ENCODE measurements around the gene ZBTB2. TPM values are rescaled to one million over a fixed set of nuclear protein-coding genes. Genes with fewer than 3 reads are reported as not detected.

ZBTB2 gene
- total RNA-seq, 1 experiment from 2014 or later, result 8.9 TPM

DNA sequence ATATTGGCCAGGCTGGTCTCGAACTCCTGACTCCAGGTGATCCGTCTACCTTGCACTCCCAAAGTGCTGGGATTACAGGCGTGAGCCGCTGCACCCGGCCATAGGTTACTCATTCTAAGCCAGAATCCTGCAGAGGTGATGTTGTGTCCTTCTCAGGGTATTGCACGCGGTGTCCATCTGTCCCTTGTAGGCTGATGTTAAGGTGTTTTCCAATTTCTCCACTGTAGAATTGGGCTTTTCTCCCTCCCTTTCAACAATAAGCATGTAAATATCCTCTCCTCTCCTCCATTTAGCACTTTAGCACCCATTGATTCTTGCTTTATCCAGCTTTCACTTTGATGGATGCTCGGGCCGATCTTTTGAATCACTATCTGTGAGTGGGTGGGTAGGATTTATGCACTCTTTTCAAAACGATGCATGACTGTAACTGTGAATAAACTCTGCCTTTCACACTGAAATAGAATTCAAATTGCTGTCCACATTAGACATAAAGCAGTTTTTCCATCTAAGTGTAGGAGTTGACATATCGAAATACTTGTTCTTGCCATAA, 52.6 kb downstream of the ZBTB2 start:
- intact Hi-C loops (cut with micrococcal nuclease; ENCODE audit: unreplicated experiment), result loop anchor here (5.0 to 10.0 kb wide), 2 partner anchors 521 to 1404 kb away; no protein-coding TSS in a partner anchor
- Histone ChIP-seq H3K9me2 (ENCODE audit: insufficient read depth) (no peaks in the 10 kb centered on the region), H3F3A (ENCODE audit: insufficient read depth, low read depth) (no peaks in the 10 kb centered on the region), H3K4me3 (no peak overlapping the region), H4K20me1 (ENCODE audit: insufficient read depth) (no peaks in the 10 kb centered on the region), H3K79me2 (ENCODE audit: low read depth) (no peaks in the 10 kb centered on the region; the same call in 1 of the 2 replicates), H3K9me3 (ENCODE audit: insufficient read depth, low read depth) (no peaks in the 10 kb centered on the region), H3K4me2 (no peak overlapping the region), H3K27me3 (ENCODE audit: insufficient read depth, low read depth) (no peaks in the 10 kb centered on the region), H3K27ac (no peak overlapping the region), H2AFZ (no peak overlapping the region), H3K36me3 (ENCODE audit: low read depth) (no peaks in the 10 kb centered on the region), H3K4me1 (replicated peaks; ENCODE audit: insufficient read depth) (no peaks in the 10 kb centered on the region)
- DNase-seq, result no peak
- CTCF ChIA-PET, result no interaction called here
- BruUV-seq (replicated peaks), result no TSS peak
- POLR2A ChIA-PET (ENCODE audit: unreplicated experiment), result no interaction called here
- no peak for TF ChIP-seq CTCF (conservative IDR thresholded peaks at IDR 0.05)
- TF ChIP-seq EZH2 (IDR thresholded peaks at IDR 0.05; ENCODE audit: low read depth), result no peak

DNA sequence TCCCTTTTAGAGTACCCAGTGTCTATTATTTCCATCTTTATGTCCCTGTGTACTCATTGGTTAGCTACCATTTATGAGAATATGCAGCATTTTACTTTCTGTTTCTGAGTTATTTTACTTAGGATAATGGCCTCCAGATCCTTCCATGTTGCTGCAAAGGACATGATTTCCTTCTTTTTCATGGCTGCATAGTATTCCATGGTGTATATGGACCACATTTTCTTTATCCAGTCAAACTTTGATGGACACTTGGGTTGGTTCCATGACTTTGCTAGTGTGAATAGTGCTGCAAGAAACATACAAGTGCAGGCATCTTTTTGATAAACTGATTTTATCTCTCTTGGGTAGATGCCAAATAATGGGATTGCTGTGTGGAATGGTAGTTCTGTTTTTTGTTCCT, 55.4 kb downstream of the ZBTB2 start:
- Histone ChIP-seq H3K27ac (no peak overlapping the region), H3K27me3 (ENCODE audit: insufficient read depth, low read depth) (no peaks in the 10 kb centered on the region), H3K4me3 (no peak overlapping the region), H3K36me3 (ENCODE audit: low read depth) (no peaks in the 10 kb centered on the region), H3K4me2 (no peak overlapping the region), H4K20me1 (ENCODE audit: insufficient read depth) (no peaks in the 10 kb centered on the region), H3K79me2 (ENCODE audit: low read depth) (no peaks in the 10 kb centered on the region; the same call in 1 of the 2 replicates), H3K4me1 (replicated peaks; ENCODE audit: insufficient read depth) (no peaks in the 10 kb centered on the region), H3K9me3 (ENCODE audit: insufficient read depth, low read depth) (no peaks in the 10 kb centered on the region), H3K9me2 (ENCODE audit: insufficient read depth) (no peaks in the 10 kb centered on the region), H3F3A (ENCODE audit: insufficient read depth, low read depth) (0 out of 2 replicates have a peak, but pooled peaks cover 5% of the 10 kb centered on the region), H2AFZ (no peak overlapping the region)
- TF ChIP-seq CTCF (conservative IDR thresholded peaks at IDR 0.05), result no peak
- TF ChIP-seq EZH2 (IDR thresholded peaks at IDR 0.05; ENCODE audit: low read depth), result no peak
- POLR2A ChIA-PET (ENCODE audit: unreplicated experiment), result no interaction called here
- intact Hi-C loops (cut with micrococcal nuclease; ENCODE audit: unreplicated experiment), result loop anchor here (1.0 to 10.0 kb wide), 3 partner anchors 444 to 1401 kb away; no protein-coding TSS in a partner anchor
- no TSS peak for BruUV-seq (replicated peaks)
- DNase-seq, result no peak
- CTCF ChIA-PET, result interaction anchor here (0.9 to 1.5 kb wide), 2 partner anchors 15 to 518 kb away, joined by 3 to 6 read pairs; no protein-coding TSS in a partner anchor

DNA sequence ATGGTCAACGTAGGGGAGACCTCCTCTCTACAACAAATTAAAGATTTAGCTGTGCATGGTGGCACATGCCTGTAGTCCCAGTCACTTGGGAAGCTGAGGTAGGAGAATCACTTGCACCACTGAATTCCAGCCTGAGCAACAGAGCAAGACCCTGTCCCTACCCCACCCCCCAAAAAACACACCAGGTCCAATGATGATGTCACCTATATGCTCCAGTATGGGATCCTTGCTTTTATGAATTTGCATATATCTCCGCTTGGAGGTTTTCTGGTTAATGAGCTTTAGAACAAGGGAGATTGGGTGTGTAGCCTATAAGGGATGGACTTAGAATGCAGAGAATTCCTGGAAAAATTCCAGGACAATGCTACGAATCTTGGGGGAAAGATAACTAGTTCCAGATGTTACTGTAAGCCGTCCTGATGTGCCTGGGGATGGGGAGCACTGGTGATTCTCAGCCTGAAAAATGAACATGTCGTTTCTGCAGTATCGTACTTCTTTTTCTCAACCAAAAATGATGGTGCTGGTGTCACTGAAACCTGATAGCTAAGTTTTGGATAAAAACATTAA, 61.1 kb downstream of the ZBTB2 start:
- Histone ChIP-seq H3K9me3 (ENCODE audit: insufficient read depth, low read depth) (no peaks in the 10 kb centered on the region), H3K79me2 (ENCODE audit: low read depth) (peaks cover 26% of the 10 kb centered on the region), H2AFZ (no peak overlapping the region), H3K27me3 (ENCODE audit: insufficient read depth, low read depth) (no peaks in the 10 kb centered on the region), H3F3A (ENCODE audit: insufficient read depth, low read depth) (peaks cover 19% of the 10 kb centered on the region), H3K4me1 (replicated peaks; ENCODE audit: insufficient read depth) (peaks cover 12% of the 10 kb centered on the region), H3K36me3 (ENCODE audit: low read depth) (no peaks in the 10 kb centered on the region), H3K4me2 (no peak overlapping the region), H4K20me1 (ENCODE audit: insufficient read depth) (no peaks in the 10 kb centered on the region), H3K4me3 (no peak overlapping the region), H3K9me2 (ENCODE audit: insufficient read depth) (no peaks in the 10 kb centered on the region), H3K27ac (no peak overlapping the region)
- ChIA-PET CTCF (no interaction called here), POLR2A (ENCODE audit: unreplicated experiment) (interaction anchor here (0.7 kb wide), 1 partner anchor 406 kb away, joined by 3 read pairs; no protein-coding TSS in a partner anchor)
- BruUV-seq (replicated peaks), result no TSS peak
- DNase-seq, result no peak
- intact Hi-C loops (cut with micrococcal nuclease; ENCODE audit: unreplicated experiment), result loop anchor here (10.0 kb wide), 1 partner anchor 1395 kb away; no protein-coding TSS in a partner anchor
- TF ChIP-seq CTCF (conservative IDR thresholded peaks at IDR 0.05) (no peak), EZH2 (IDR thresholded peaks at IDR 0.05; ENCODE audit: low read depth) (no peak)

All from PC-9 (cell line).